Liver (tissue), 9 donors: ENCODE results near the gene ASF1B. TPM values are rescaled to one million over a fixed set of nuclear protein-coding genes. Genes with fewer than 3 reads are reported as not detected.

Experiments
- DNase-seq: peaks from one replicate; pipeline ENCODE4 v3.0.0-alpha.2; 2017; ENCODE audit warnings: low spot score
- H3K27ac ChIP-seq, 2 donors: one replicate each; pipeline ENCODE4 v1.7.0; 2013; ENCODE audit warnings: inconsistent platforms in 2 of 2, low read length in 2 of 2, control low read depth in 1 of 2, low read depth in 1 of 2, mild to moderate bottlenecking in 1 of 2
- H3K27me3 ChIP-seq, 4 donors: one replicate each; pipeline versions ENCODE4 v1.6.1 to v1.7.0; 2013; ENCODE audit warnings: low read length in 3 of 4, inconsistent platforms in 1 of 4, mild to moderate bottlenecking in 1 of 4, moderate library complexity in 1 of 4; ENCODE audit not compliant: control insufficient read depth in 4 of 4, insufficient read depth in 4 of 4
- H3K36me3 ChIP-seq, 4 donors: one replicate each; pipeline versions ENCODE4 v1.6.1 to v1.7.0; 2013; ENCODE audit warnings: low read length in 3 of 4, mild to moderate bottlenecking in 3 of 4, low read depth in 1 of 4, moderate library complexity in 1 of 4; ENCODE audit not compliant: control insufficient read depth in 4 of 4, insufficient read depth in 3 of 4
- H3K4me1 ChIP-seq, 4 donors: one replicate each; pipeline versions ENCODE4 v1.6.1 to v1.7.0; 2013; ENCODE audit warnings: low read length in 3 of 4, mild to moderate bottlenecking in 3 of 4, moderate library complexity in 1 of 4; ENCODE audit not compliant: control insufficient read depth in 4 of 4, insufficient read depth in 4 of 4
- H3K4me3 ChIP-seq, 3 donors: one replicate each; pipeline versions ENCODE4 v1.6.1 to v1.7.0; 2013; ENCODE audit warnings: low read length in 3 of 3, control low read depth in 1 of 3, low read depth in 1 of 3, mild to moderate bottlenecking in 1 of 3
- H3K9ac ChIP-seq, 2 donors: one replicate each; pipeline ENCODE4 v1.7.0; 2013; ENCODE audit warnings: low read length in 2 of 2, mild to moderate bottlenecking in 2 of 2, moderate library complexity in 2 of 2, control low read depth in 1 of 2, low read depth in 1 of 2
- H3K9me3 ChIP-seq, 4 donors: one replicate each; pipeline versions ENCODE4 v1.6.1 to v1.7.0; 2013; ENCODE audit warnings: low read length in 3 of 4; ENCODE audit not compliant: control insufficient read depth in 4 of 4
- CTCF ChIP-seq: fragments of 150-350 bp; IDR thresholded peaks from 2 replicates; pipeline ENCODE4 v1.5.1; 2017; ENCODE audit warnings: improper control_type of control experiment, low read depth, low read length; ENCODE audit not compliant: missing input control
- EGR1 ChIP-seq, 2 donors: IDR thresholded peaks; 2 replicates each; pipeline ENCODE4 v1.6.1; 2016 to 2018; ENCODE audit warnings: antibody characterized with exemption in 2 of 2, low read depth in 2 of 2
- FOXA1 ChIP-seq: IDR thresholded peaks from 2 replicates; pipeline ENCODE4 v1.6.1; 2016; ENCODE audit warnings: antibody characterized with exemption
- FOXA2 ChIP-seq: IDR thresholded peaks from 2 replicates; pipeline ENCODE4 v1.6.1; 2016; ENCODE audit warnings: antibody characterized with exemption
- GABPA ChIP-seq, 2 donors: IDR thresholded peaks in 1 of 2; conservative IDR thresholded peaks in 1 of 2; 2 replicates each; pipeline ENCODE4 v1.6.1; 2016; ENCODE audit warnings: antibody characterized with exemption in 2 of 2, mild to moderate bottlenecking in 1 of 2, moderate library complexity in 1 of 2
- HNF4A ChIP-seq, 2 donors: conservative IDR thresholded peaks; 2 replicates each; pipeline ENCODE4 v1.6.1; 2016; ENCODE audit warnings: antibody characterized with exemption in 2 of 2, mild to moderate bottlenecking in 2 of 2
- HNF4G ChIP-seq: IDR thresholded peaks from 2 replicates; pipeline ENCODE4 v1.6.1; 2016; ENCODE audit warnings: antibody characterized with exemption
- JUND ChIP-seq, 2 donors: IDR thresholded peaks; 2 replicates each; pipeline ENCODE4 v1.6.1; 2016; ENCODE audit warnings: antibody characterized with exemption in 2 of 2
- NR2F2 ChIP-seq: IDR thresholded peaks from 2 replicates; pipeline ENCODE4 v1.6.1; 2016; ENCODE audit warnings: antibody characterized with exemption
- RAD21 ChIP-seq, 2 donors: IDR thresholded peaks; 2 replicates each; pipeline ENCODE4 v1.6.1; 2016; ENCODE audit warnings: antibody characterized with exemption in 2 of 2, mild to moderate bottlenecking in 2 of 2
- RXRA ChIP-seq, 2 donors: IDR thresholded peaks; 2 replicates each; pipeline ENCODE4 v1.6.1; 2017 to 2018; ENCODE audit warnings: antibody characterized with exemption in 2 of 2, mild to moderate bottlenecking in 1 of 2
- SP1 ChIP-seq: IDR thresholded peaks from 2 replicates; pipeline ENCODE4 v1.6.1; 2018; ENCODE audit warnings: antibody characterized with exemption, mild to moderate bottlenecking
- TAF1 ChIP-seq: conservative IDR thresholded peaks from 2 replicates; pipeline ENCODE4 v1.6.1; 2016; ENCODE audit warnings: antibody characterized with exemption, mild to moderate bottlenecking
- YY1 ChIP-seq: IDR thresholded peaks from 2 replicates; pipeline ENCODE4 v1.6.1; 2016; ENCODE audit warnings: antibody characterized with exemption, mild to moderate bottlenecking
- ZBTB33 ChIP-seq: IDR thresholded peaks from 2 replicates; pipeline ENCODE4 v1.6.1; 2016; ENCODE audit warnings: antibody characterized with exemption
- WGBS: extraction: QIAGEN DNeasy Blood & Tissue Kit; methylation state at CpG from one replicate; pipeline ENCODE4 v1.1.7; 2013; 5-methylcytosine and 5-hydroxymethylcytosine counted together
- polyA plus RNA-seq, 2 donors: library from polyadenylated mRNA; stranded (reverse) in 1 of 2; unstranded in 1 of 2; fragments of 200-250 nt in 1 of 2; fragments of >200 nt in 1 of 2; fragmentation: Nextera tagmentation in 1 of 2; extraction: Ambion mirVana in 1 of 2; gene quantifications; one replicate each; pipeline versions ENCODE4 v1.2.1 to v1.2.3, GENCODE V29; 2013 to 2015
- total RNA-seq, 2 donors: library from RNA; depleted of rRNA; stranded (reverse); fragments of >200 nt; gene quantifications; one replicate each; pipeline ENCODE4 v1.2.3, GENCODE V29; 2014
- TF ChIP-seq, protein P1 (sequence below): IDR thresholded peaks from 2 replicates; pipeline ENCODE4 v1.6.1; 2016; ENCODE audit warnings: antibody characterized with exemption
- TF ChIP-seq, protein P2 (sequence below): IDR thresholded peaks from 2 replicates; pipeline ENCODE4 v1.6.1; 2016; ENCODE audit warnings: antibody characterized with exemption, mild to moderate bottlenecking
- TF ChIP-seq, protein P3 (sequence below): IDR thresholded peaks from 2 replicates; pipeline ENCODE4 v1.6.1; 2016; ENCODE audit warnings: antibody characterized with exemption
- donor health status: healthy.
- donor health status: healthy.
- donor health status: healthy.
- donor health status: healthy.
- donor health status: healthy.

ASF1B gene
- total and polyA plus RNA-seq, 4 donors, result 0.25 to 20.5 (median 1.6) TPM

GRCh38 chr19:14122924-14123323 is 13.5 kb downstream of the ASF1B start:
- WGBS, result 98% methylated on average over 6 of the region's 6 CpGs
- Histone ChIP-seq H3K27ac (no peak overlapping the region), H3K36me3 (no peaks in the 10 kb centered on the region), H3K9ac (no peak overlapping the region), H3K27me3 (no peaks in the 10 kb centered on the region), H3K4me1 (peaks cover 0 to 17% (median 15%) of the 10 kb centered on the region in 4 donors), H3K9me3 (no peaks in the 10 kb centered on the region), H3K4me3 (no peak overlapping the region)
- TF ChIP-seq RAD21 (IDR thresholded peaks at IDR 0.05) (no peak), EGR1 (IDR thresholded peaks at IDR 0.05; ENCODE audit: low read depth in 2 of 2) (no peak), JUND (IDR thresholded peaks at IDR 0.05) (no peak), FOXA2 (no peak), RXRA (IDR thresholded peaks at IDR 0.05) (no peak), HNF4G (no peak), YY1 (no peak), GABPA (IDR thresholded peaks at IDR 0.05 in 1 of 2, conservative IDR thresholded peaks at IDR 0.05 in 1 of 2) (no peak)
- TF ChIP-seq, protein P1, sequence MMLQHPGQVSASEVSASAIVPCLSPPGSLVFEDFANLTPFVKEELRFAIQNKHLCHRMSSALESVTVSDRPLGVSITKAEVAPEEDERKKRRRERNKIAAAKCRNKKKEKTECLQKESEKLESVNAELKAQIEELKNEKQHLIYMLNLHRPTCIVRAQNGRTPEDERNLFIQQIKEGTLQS, result no peak
- TF ChIP-seq, protein P2, sequence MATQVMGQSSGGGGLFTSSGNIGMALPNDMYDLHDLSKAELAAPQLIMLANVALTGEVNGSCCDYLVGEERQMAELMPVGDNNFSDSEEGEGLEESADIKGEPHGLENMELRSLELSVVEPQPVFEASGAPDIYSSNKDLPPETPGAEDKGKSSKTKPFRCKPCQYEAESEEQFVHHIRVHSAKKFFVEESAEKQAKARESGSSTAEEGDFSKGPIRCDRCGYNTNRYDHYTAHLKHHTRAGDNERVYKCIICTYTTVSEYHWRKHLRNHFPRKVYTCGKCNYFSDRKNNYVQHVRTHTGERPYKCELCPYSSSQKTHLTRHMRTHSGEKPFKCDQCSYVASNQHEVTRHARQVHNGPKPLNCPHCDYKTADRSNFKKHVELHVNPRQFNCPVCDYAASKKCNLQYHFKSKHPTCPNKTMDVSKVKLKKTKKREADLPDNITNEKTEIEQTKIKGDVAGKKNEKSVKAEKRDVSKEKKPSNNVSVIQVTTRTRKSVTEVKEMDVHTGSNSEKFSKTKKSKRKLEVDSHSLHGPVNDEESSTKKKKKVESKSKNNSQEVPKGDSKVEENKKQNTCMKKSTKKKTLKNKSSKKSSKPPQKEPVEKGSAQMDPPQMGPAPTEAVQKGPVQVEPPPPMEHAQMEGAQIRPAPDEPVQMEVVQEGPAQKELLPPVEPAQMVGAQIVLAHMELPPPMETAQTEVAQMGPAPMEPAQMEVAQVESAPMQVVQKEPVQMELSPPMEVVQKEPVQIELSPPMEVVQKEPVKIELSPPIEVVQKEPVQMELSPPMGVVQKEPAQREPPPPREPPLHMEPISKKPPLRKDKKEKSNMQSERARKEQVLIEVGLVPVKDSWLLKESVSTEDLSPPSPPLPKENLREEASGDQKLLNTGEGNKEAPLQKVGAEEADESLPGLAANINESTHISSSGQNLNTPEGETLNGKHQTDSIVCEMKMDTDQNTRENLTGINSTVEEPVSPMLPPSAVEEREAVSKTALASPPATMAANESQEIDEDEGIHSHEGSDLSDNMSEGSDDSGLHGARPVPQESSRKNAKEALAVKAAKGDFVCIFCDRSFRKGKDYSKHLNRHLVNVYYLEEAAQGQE, result no peak
- no peak for DNase-seq

- TF ChIP-seq ZBTB33 (no peak), JUND (IDR thresholded peaks at IDR 0.05) (no peak), TAF1 (no peak), FOXA2 (no peak), HNF4A (conservative IDR thresholded peaks at IDR 0.05) (no peak), RAD21 (IDR thresholded peaks at IDR 0.05) (no peak), SP1 (no peak), HNF4G (no peak), GABPA (IDR thresholded peaks at IDR 0.05 in 1 of 2, conservative IDR thresholded peaks at IDR 0.05 in 1 of 2) (no peak), EGR1 (IDR thresholded peaks at IDR 0.05; ENCODE audit: low read depth in 2 of 2) (no peak), YY1 (no peak), RXRA (IDR thresholded peaks at IDR 0.05) (no peak), FOXA1 (no peak), NR2F2 (no peak), CTCF (no peak)
- TF ChIP-seq, protein P1, result no peak
- TF ChIP-seq, protein P3, sequence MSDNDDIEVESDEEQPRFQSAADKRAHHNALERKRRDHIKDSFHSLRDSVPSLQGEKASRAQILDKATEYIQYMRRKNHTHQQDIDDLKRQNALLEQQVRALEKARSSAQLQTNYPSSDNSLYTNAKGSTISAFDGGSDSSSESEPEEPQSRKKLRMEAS, result no peak
- TF ChIP-seq, protein P2, result no peak
- WGBS, result 96% methylated on average over 7 of the region's 7 CpGs
- Histone ChIP-seq H3K9ac (no peak overlapping the region), H3K36me3 (no peaks in the 10 kb centered on the region), H3K27ac (no peak overlapping the region), H3K4me1 (peaks cover 0 to 32% (median 28%) of the 10 kb centered on the region in 4 donors), H3K9me3 (no peaks in the 10 kb centered on the region), H3K4me3 (no peak overlapping the region), H3K27me3 (no peaks in the 10 kb centered on the region)
- no peak for DNase-seq
These were observed 15.9 kb downstream of the ASF1B start for GRCh38 chr19:14120497-14120780.
